EH (cell line): Measurements from ENCODE around the gene AP3S2.

ENCODE experiments used
- DNase-seq: peaks from one replicate; pipeline ENCODE4 v3.0.0-alpha.2; 2015; ENCODE audit warnings: low read depth

AP3S2 gene

GRCh38 chr15:89814112-89814742 is 79.6 kb downstream of the AP3S2 start:
- peak; percentile 35 for DNase-seq

GRCh38 chr15:89813381-89814111 is 80.2 kb downstream of the AP3S2 start:
- DNase-seq = no peak

GRCh38 chr15:89812847-89813320 is 80.9 kb downstream of the AP3S2 start:
- no peak for DNase-seq

GRCh38 chr15:89812011-89812846 is 81.6 kb downstream of the AP3S2 start:
- DNase-seq = peak; percentile 85

- DNase-seq = no peak
These were observed 83.0 kb downstream of the AP3S2 start for GRCh38 chr15:89810837-89811236.

- DNase-seq = no peak
These were observed 84.0 kb downstream of the AP3S2 start for GRCh38 chr15:89809787-89810148.

- peak; percentile 41 for DNase-seq
These were observed 84.6 kb downstream of the AP3S2 start for GRCh38 chr15:89809093-89809786.

GRCh38 chr15:89808160-89808870 is 85.5 kb downstream of the AP3S2 start:
- DNase-seq = no peak

GRCh38 chr15:89807689-89808088 is 86.1 kb downstream of the AP3S2 start:
- no peak for DNase-seq

- DNase-seq = no peak
These were observed 86.9 kb downstream of the AP3S2 start for GRCh38 chr15:89806559-89807550.

- no peak for DNase-seq
These were observed 87.6 kb downstream of the AP3S2 start for GRCh38 chr15:89806210-89806558.

GRCh38 chr15:89805241-89806209 is 88.3 kb downstream of the AP3S2 start:
- DNase-seq = no peak

- no peak for DNase-seq
These were observed 89.6 kb downstream of the AP3S2 start for GRCh38 chr15:89803941-89804800.

GRCh38 chr15:89802986-89803824 is 90.6 kb downstream of the AP3S2 start:
- no peak for DNase-seq

GRCh38 chr15:89802231-89802928 is 91.4 kb downstream of the AP3S2 start:
- DNase-seq = no peak

GRCh38 chr15:89801471-89802195 is 92.2 kb downstream of the AP3S2 start:
- no peak for DNase-seq
